Measurements from ENCODE around the gene CD40LG.

CD40LG gene

GRCh38 chrX:136630881-136631280 lies 17.1 kb upstream of the CD40LG start:
- Mint-ChIP-seq H3K36me3 (no peaks in the 10 kb centered on the region), H3K27me3 (no peaks in the 10 kb centered on the region), H3K9me3 (no peaks in the 10 kb centered on the region), H3K27ac (peak overlapping the region; percentile 70), H3K4me3 (peak overlapping the region; percentile 7), H3K4me1 (peaks cover 86% of the 10 kb centered on the region)

- H3K27me3 Mint-ChIP-seq: no peaks in the 10 kb centered on the region
- H3K9me3 Mint-ChIP-seq: no peaks in the 10 kb centered on the region
- H3K4me3 Mint-ChIP-seq: peak overlapping the region; percentile 82
- H3K4me1 Mint-ChIP-seq: peaks cover 84% of the 10 kb centered on the region
- H3K27ac Mint-ChIP-seq: peak overlapping the region; percentile 78
- no peaks in the 10 kb centered on the region for H3K36me3 Mint-ChIP-seq
Measured at GRCh38 chrX:136635235-136635634, 12.7 kb upstream of the CD40LG start.

DNA sequence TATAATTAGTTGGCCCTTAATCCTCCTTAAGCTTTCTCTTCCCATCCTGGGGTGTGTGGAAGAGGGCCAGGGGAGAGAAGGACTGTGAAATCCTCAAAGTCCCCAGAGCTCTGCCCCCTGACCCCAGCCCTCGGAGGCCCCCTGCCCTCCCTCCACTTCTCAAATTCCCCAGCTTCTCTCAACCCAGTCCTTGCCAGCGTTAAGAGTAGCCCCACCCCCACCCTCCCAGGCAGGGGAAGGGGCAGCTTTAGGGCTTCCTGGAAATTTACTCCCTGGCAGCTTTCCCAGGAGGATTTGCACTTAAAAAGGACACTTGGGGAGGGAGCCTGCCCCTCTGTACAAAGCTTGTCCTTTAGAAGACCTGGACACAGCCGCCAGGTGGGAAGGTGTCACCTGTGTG lies 11.8 kb upstream of the CD40LG start:
- H3K36me3 Mint-ChIP-seq: no peaks in the 10 kb centered on the region
- no peaks in the 10 kb centered on the region for H3K9me3 Mint-ChIP-seq
- H3K27me3 Mint-ChIP-seq: no peaks in the 10 kb centered on the region
- H3K27ac Mint-ChIP-seq: no peak overlapping the region
- H3K4me3 Mint-ChIP-seq: peak overlapping the region; percentile 82
- H3K4me1 Mint-ChIP-seq: peaks cover 81% of the 10 kb centered on the region

GRCh38 chrX:136639506-136640176 lies 8.3 kb upstream of the CD40LG start:
- Mint-ChIP-seq H3K36me3 (no peaks in the 10 kb centered on the region), H3K9me3 (no peaks in the 10 kb centered on the region), H3K27me3 (no peaks in the 10 kb centered on the region), H3K4me1 (peaks cover 81% of the 10 kb centered on the region), H3K27ac (peak overlapping the region; percentile 91), H3K4me3 (peak overlapping the region; percentile 30)

GRCh38 chrX:136643243-136643642 lies 4.7 kb upstream of the CD40LG start:
- Mint-ChIP-seq H3K4me3 (peak overlapping the region; percentile 45), H3K36me3 (no peaks in the 10 kb centered on the region), H3K27me3 (no peaks in the 10 kb centered on the region), H3K27ac (peak overlapping the region; percentile 83), H3K4me1 (peaks cover 77% of the 10 kb centered on the region), H3K9me3 (no peaks in the 10 kb centered on the region)

GRCh38 chrX:136646602-136647239 lies 1.2 kb upstream of the CD40LG start:
- peaks cover 49% of the 10 kb centered on the region for H3K4me1 Mint-ChIP-seq

DNA sequence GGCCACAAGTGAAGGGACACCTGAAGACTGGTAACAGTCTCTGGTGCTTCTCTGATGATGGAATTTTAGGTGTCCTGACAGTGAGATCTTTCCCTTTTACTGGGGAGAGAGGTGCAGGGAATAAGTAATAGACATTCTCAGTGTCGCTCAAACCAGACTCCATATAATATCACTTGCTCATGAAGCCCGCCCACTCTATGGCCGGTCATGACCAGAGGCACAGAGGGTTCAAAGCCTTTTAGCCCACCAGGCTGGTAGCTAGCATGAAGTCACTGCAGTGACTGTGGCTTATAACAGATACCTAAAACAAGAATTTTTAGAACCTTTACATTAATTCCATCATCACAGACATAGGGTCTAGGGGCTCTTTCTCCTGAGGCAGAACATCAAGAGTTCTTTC lies 2.9 kb downstream of the CD40LG start:
- Mint-ChIP-seq H3K4me3 (peak overlapping the region; percentile 97), H3K27me3 (no peaks in the 10 kb centered on the region), H3K9me3 (no peaks in the 10 kb centered on the region), H3K36me3 (peaks cover 53% of the 10 kb centered on the region), H3K27ac (peak overlapping the region; percentile 96), H3K4me1 (peaks cover 42% of the 10 kb centered on the region)

More at GRCh38 chrX:136646602-136647239, 1.2 kb upstream of the CD40LG start:
- H3K9me3 Mint-ChIP-seq: no peaks in the 10 kb centered on the region
- H3K4me3 Mint-ChIP-seq: peak overlapping the region; percentile 97
- no peaks in the 10 kb centered on the region for H3K27me3 Mint-ChIP-seq
- peak overlapping the region; percentile 94 for H3K27ac Mint-ChIP-seq
- H3K36me3 Mint-ChIP-seq: peaks cover 27% of the 10 kb centered on the region

GRCh38 chrX:136652822-136653723 lies 5.1 kb downstream of the CD40LG start:
- Mint-ChIP-seq H3K27me3 (no peaks in the 10 kb centered on the region), H3K9me3 (no peaks in the 10 kb centered on the region), H3K4me3 (peak overlapping the region; percentile 97), H3K27ac (peak overlapping the region; percentile 96), H3K4me1 (peaks cover 42% of the 10 kb centered on the region), H3K36me3 (peaks cover 69% of the 10 kb centered on the region)

DNA sequence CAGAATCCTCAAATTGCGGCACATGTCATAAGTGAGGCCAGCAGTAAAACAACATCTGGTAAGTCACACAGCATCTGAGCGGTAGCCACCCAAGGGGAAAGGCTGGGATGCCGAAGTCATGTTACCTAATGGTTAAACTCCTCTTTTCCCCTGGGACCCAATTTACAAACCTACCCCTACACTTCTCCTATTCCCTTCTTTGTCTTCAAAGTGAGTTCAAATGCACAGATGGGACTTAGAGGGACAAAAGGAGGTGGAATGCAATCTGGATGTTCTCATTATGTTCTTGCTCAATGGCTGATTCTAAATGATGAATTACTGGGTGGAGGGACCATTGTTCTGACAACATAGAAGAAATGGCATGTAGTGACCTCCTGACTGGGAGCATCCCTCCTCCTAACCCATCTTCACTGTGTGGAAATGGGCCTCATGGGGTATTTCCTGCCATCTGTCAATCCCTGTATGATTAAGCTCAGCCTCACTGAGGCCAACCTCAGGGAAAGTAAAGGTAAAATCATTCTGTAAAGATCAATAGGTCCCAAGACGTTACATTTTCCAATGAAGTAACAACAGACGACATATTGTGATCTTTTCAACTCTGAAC lies 8.5 kb downstream of the CD40LG start:
- H3K4me1 Mint-ChIP-seq: peaks cover 72% of the 10 kb centered on the region
- peaks cover 5% of the 10 kb centered on the region for H3K9me3 Mint-ChIP-seq
- no peaks in the 10 kb centered on the region for H3K27me3 Mint-ChIP-seq
- peak overlapping the region; percentile 94 for H3K27ac Mint-ChIP-seq
- peak overlapping the region; percentile 97 for H3K4me3 Mint-ChIP-seq
- peaks cover 56% of the 10 kb centered on the region for H3K36me3 Mint-ChIP-seq

GRCh38 chrX:136658151-136658550 lies 10.2 kb downstream of the CD40LG start:
- peaks cover 82% of the 10 kb centered on the region for H3K4me1 Mint-ChIP-seq

DNA sequence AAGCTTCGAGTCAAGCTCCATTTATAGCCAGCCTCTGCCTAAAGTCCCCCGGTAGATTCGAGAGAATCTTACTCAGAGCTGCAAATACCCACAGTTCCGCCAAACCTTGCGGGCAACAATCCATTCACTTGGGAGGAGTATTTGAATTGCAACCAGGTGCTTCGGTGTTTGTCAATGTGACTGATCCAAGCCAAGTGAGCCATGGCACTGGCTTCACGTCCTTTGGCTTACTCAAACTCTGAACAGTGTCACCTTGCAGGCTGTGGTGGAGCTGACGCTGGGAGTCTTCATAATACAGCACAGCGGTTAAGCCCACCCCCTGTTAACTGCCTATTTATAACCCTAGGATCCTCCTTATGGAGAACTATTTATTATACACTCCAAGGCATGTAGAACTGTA lies 11.2 kb downstream of the CD40LG start:
- Mint-ChIP-seq H3K27me3 (no peaks in the 10 kb centered on the region), H3K36me3 (peaks cover 45% of the 10 kb centered on the region), H3K4me1 (peaks cover 82% of the 10 kb centered on the region), H3K9me3 (peaks cover 5% of the 10 kb centered on the region), H3K4me3 (peak overlapping the region; percentile 97), H3K27ac (peak overlapping the region; percentile 93)

More at GRCh38 chrX:136658151-136658550, 10.2 kb downstream of the CD40LG start:
- Mint-ChIP-seq H3K27ac (peak overlapping the region; percentile 93), H3K36me3 (peaks cover 43% of the 10 kb centered on the region), H3K4me3 (peak overlapping the region; percentile 97), H3K9me3 (peaks cover 5% of the 10 kb centered on the region), H3K27me3 (no peaks in the 10 kb centered on the region)

DNA sequence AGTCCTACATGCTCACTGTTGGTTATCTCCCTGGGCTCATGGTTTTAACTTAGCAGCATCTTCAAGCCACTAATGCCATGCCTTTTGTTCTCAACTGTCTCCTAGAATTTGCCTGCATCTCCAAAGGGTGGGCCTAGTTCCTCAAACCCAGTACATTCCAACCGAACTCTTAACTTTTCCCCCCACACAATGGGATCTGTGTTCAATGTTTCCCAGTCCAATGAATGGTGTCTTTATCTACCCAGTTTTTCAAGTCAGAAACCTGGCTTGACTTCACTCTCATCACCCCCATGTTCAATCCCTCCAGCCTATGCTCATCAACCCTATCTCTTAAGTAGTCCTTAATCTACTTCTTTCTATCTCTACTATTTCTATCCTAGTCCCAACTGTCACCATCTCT lies 12.9 kb downstream of the CD40LG start:
- H3K4me3 Mint-ChIP-seq: peak overlapping the region; percentile 67
- H3K36me3 Mint-ChIP-seq: peaks cover 38% of the 10 kb centered on the region
- peak overlapping the region; percentile 81 for H3K27ac Mint-ChIP-seq
- peaks cover 5% of the 10 kb centered on the region for H3K9me3 Mint-ChIP-seq
- no peaks in the 10 kb centered on the region for H3K27me3 Mint-ChIP-seq
- H3K4me1 Mint-ChIP-seq: peaks cover 77% of the 10 kb centered on the region

GRCh38 chrX:136662104-136662503 lies 14.1 kb downstream of the CD40LG start:
- Mint-ChIP-seq H3K36me3 (peaks cover 34% of the 10 kb centered on the region), H3K4me1 (peaks cover 75% of the 10 kb centered on the region), H3K27ac (peak overlapping the region; percentile 65), H3K9me3 (peaks cover 5% of the 10 kb centered on the region), H3K27me3 (no peaks in the 10 kb centered on the region), H3K4me3 (peak overlapping the region; percentile 51)

- Mint-ChIP-seq H3K36me3 (peaks cover 35% of the 10 kb centered on the region), H3K4me3 (peak overlapping the region; percentile 42), H3K4me1 (peaks cover 77% of the 10 kb centered on the region)
Measured at GRCh38 chrX:136662976-136663375, 15.0 kb downstream of the CD40LG start.

DNA sequence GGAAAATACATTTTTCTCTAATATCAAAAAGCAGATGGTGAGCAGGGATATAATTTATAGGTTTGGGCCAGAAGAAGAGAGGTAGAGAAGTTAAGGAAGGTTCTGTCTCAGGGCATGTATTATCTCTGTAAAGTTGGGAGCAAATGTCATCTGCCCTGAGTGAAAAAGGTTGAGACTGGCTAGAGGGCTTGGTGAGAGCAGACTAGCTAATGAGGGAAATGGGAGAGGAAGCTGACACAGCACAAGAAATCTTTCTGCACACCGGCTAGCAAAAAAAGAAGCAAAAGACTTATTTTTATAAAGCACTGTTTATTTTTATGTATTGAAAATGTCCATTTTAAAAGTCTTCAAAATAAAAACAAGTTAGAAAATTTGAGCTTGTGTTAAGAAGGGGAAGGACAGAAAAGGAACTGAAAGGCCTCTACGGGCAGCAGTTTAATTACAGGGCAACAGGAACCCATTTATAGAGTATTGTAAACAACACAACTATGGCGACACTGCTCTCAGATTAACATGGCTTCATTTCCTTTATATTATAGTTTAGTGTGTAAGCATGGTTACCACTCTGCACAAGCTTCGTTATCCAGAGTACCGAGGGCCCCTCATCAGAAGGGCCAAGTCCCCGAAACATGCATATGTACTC lies 17.4 kb downstream of the CD40LG start:
- Mint-ChIP-seq H3K27me3 (no peaks in the 10 kb centered on the region), H3K9me3 (peaks cover 5% of the 10 kb centered on the region), H3K4me3 (peak overlapping the region; percentile 27), H3K36me3 (peaks cover 41% of the 10 kb centered on the region), H3K4me1 (peaks cover 73% of the 10 kb centered on the region), H3K27ac (peak overlapping the region; percentile 67)

More at GRCh38 chrX:136662976-136663375, 15.0 kb downstream of the CD40LG start:
- Mint-ChIP-seq H3K9me3 (peaks cover 5% of the 10 kb centered on the region), H3K27ac (no peak overlapping the region), H3K27me3 (no peaks in the 10 kb centered on the region)

Measured in activated naive CD4-positive, alpha-beta T cell treated with anti-CD3 and anti-CD28 coated beads, Interleukin-2, amount 50 U/mL, for 24 hours (primary cell).